IPS-15b (cell line): ENCODE data around the gene ROBO1.

Experiments
- H3K27me3 ChIP-seq: one replicate; pipeline ENCODE4 v1.6.1; 2013; ENCODE audit warnings: low read length; ENCODE audit not compliant: control insufficient read depth, insufficient read depth
- H3K36me3 ChIP-seq: one replicate; pipeline ENCODE4 v1.6.1; 2013; ENCODE audit warnings: low read length; ENCODE audit not compliant: control insufficient read depth, insufficient read depth
- H3K4me1 ChIP-seq: one replicate; pipeline ENCODE4 v1.6.1; 2013; ENCODE audit warnings: mild to moderate bottlenecking, low read length; ENCODE audit not compliant: control insufficient read depth, insufficient read depth
- H3K4me3 ChIP-seq: one replicate; pipeline ENCODE4 v1.5.1; 2013; ENCODE audit warnings: low read depth, low read length
- H3K9ac ChIP-seq: one replicate; pipeline ENCODE4 v1.6.1; 2013; ENCODE audit warnings: low read depth, mild to moderate bottlenecking, low read length
- H3K9me3 ChIP-seq: one replicate; pipeline ENCODE4 v1.6.1; 2013; ENCODE audit warnings: mild to moderate bottlenecking, low read length; ENCODE audit not compliant: control insufficient read depth, insufficient read depth

Gene ROBO1

GRCh38 chr3:79364784-79365183 lies 403.0 kb downstream of the ROBO1 start:
- Histone ChIP-seq H3K9me3 (no peaks in the 10 kb centered on the region), H3K4me1 (peaks cover 8% of the 10 kb centered on the region), H3K4me3 (no peak overlapping the region), H3K27me3 (no peaks in the 10 kb centered on the region), H3K9ac (no peak overlapping the region), H3K36me3 (no peaks in the 10 kb centered on the region)

GRCh38 chr3:79362571-79363270 lies 405.1 kb downstream of the ROBO1 start:
- H3K9me3 ChIP-seq: no peaks in the 10 kb centered on the region
- H3K27me3 ChIP-seq: no peaks in the 10 kb centered on the region
- H3K4me1 ChIP-seq: no peaks in the 10 kb centered on the region
- no peak overlapping the region for H3K4me3 ChIP-seq
- H3K36me3 ChIP-seq: no peaks in the 10 kb centered on the region
- H3K9ac ChIP-seq: no peak overlapping the region

GRCh38 chr3:79361748-79362378 lies 405.9 kb downstream of the ROBO1 start:
- H3K36me3 ChIP-seq: no peaks in the 10 kb centered on the region
- no peak overlapping the region for H3K9ac ChIP-seq
- H3K9me3 ChIP-seq: no peaks in the 10 kb centered on the region
- no peak overlapping the region for H3K4me3 ChIP-seq
- no peaks in the 10 kb centered on the region for H3K27me3 ChIP-seq
- H3K4me1 ChIP-seq: no peaks in the 10 kb centered on the region

GRCh38 chr3:79358327-79358726 lies 409.5 kb downstream of the ROBO1 start:
- Histone ChIP-seq H3K27me3 (no peaks in the 10 kb centered on the region), H3K36me3 (no peaks in the 10 kb centered on the region), H3K9me3 (no peaks in the 10 kb centered on the region), H3K9ac (no peak overlapping the region), H3K4me3 (no peak overlapping the region), H3K4me1 (no peaks in the 10 kb centered on the region)

- no peaks in the 10 kb centered on the region for H3K27me3 ChIP-seq
- H3K9me3 ChIP-seq: no peaks in the 10 kb centered on the region
- no peaks in the 10 kb centered on the region for H3K4me1 ChIP-seq
- H3K36me3 ChIP-seq: no peaks in the 10 kb centered on the region
- no peak overlapping the region for H3K4me3 ChIP-seq
- no peak overlapping the region for H3K9ac ChIP-seq
Measured at GRCh38 chr3:79354179-79354688, 413.6 kb downstream of the ROBO1 start.

GRCh38 chr3:79351699-79352098 lies 416.1 kb downstream of the ROBO1 start:
- Histone ChIP-seq H3K9ac (no peak overlapping the region), H3K36me3 (no peaks in the 10 kb centered on the region), H3K4me1 (no peaks in the 10 kb centered on the region), H3K9me3 (no peaks in the 10 kb centered on the region), H3K4me3 (no peak overlapping the region), H3K27me3 (no peaks in the 10 kb centered on the region)

GRCh38 chr3:79344876-79345871 lies 422.6 kb downstream of the ROBO1 start:
- Histone ChIP-seq H3K9me3 (no peaks in the 10 kb centered on the region), H3K36me3 (no peaks in the 10 kb centered on the region)

GRCh38 chr3:79341961-79342360 lies 425.8 kb downstream of the ROBO1 start:
- no peaks in the 10 kb centered on the region for H3K36me3 ChIP-seq
- no peaks in the 10 kb centered on the region for H3K27me3 ChIP-seq
- H3K9ac ChIP-seq: no peak overlapping the region
- no peaks in the 10 kb centered on the region for H3K9me3 ChIP-seq
- no peaks in the 10 kb centered on the region for H3K4me1 ChIP-seq
- H3K4me3 ChIP-seq: no peak overlapping the region

More at GRCh38 chr3:79344876-79345871, 422.6 kb downstream of the ROBO1 start:
- Histone ChIP-seq H3K27me3 (no peaks in the 10 kb centered on the region), H3K9ac (no peak overlapping the region), H3K4me3 (no peak overlapping the region), H3K4me1 (no peaks in the 10 kb centered on the region)

GRCh38 chr3:79339846-79340245 lies 428.0 kb downstream of the ROBO1 start:
- no peak overlapping the region for H3K9ac ChIP-seq
- H3K27me3 ChIP-seq: no peaks in the 10 kb centered on the region
- H3K4me1 ChIP-seq: no peaks in the 10 kb centered on the region
- no peaks in the 10 kb centered on the region for H3K36me3 ChIP-seq
- H3K4me3 ChIP-seq: no peak overlapping the region
- H3K9me3 ChIP-seq: peaks cover 8% of the 10 kb centered on the region

GRCh38 chr3:79337798-79338197 lies 430.0 kb downstream of the ROBO1 start:
- Histone ChIP-seq H3K9ac (no peak overlapping the region), H3K4me3 (no peak overlapping the region), H3K36me3 (no peaks in the 10 kb centered on the region), H3K27me3 (no peaks in the 10 kb centered on the region), H3K9me3 (peaks cover 8% of the 10 kb centered on the region), H3K4me1 (no peaks in the 10 kb centered on the region)

- Histone ChIP-seq H3K9ac (no peak overlapping the region), H3K36me3 (no peaks in the 10 kb centered on the region), H3K4me1 (peaks cover 27% of the 10 kb centered on the region), H3K9me3 (no peaks in the 10 kb centered on the region), H3K4me3 (no peak overlapping the region), H3K27me3 (no peaks in the 10 kb centered on the region)
Measured at GRCh38 chr3:79329154-79329553, 438.6 kb downstream of the ROBO1 start.
